Ishikawa (cell line): ENCODE data around the gene PHLDA2.

Experiments
- CEBPB ChIP-seq: IDR thresholded peaks from 2 replicates; pipeline ENCODE4 v1.6.1; 2012
- CREB1 ChIP-seq: IDR thresholded peaks from 2 replicates; pipeline ENCODE4 v1.6.1; 2012; ENCODE audit warnings: low read depth
- EGR1 ChIP-seq: IDR thresholded peaks from 2 replicates; pipeline ENCODE4 v1.6.1; 2012
- EP300 ChIP-seq: IDR thresholded peaks from 2 replicates; pipeline ENCODE4 v1.6.1; 2012; ENCODE audit warnings: borderline replicate concordance
- FOXM1 ChIP-seq: IDR thresholded peaks from 2 replicates; pipeline ENCODE4 v1.6.1; 2012; ENCODE audit warnings: low read depth, borderline replicate concordance
- NFIC ChIP-seq: IDR thresholded peaks from 2 replicates; pipeline ENCODE4 v1.6.1; 2012
- RAD21 ChIP-seq: IDR thresholded peaks from 2 replicates; pipeline ENCODE4 v1.6.1; 2012; ENCODE audit warnings: low read depth
- TAF1 ChIP-seq: IDR thresholded peaks from 2 replicates; pipeline ENCODE4 v1.6.1; 2012; ENCODE audit warnings: low read depth, mild to moderate bottlenecking
- TCF12 ChIP-seq: IDR thresholded peaks from 2 replicates; pipeline ENCODE4 v1.6.1; 2012; ENCODE audit warnings: low read depth
- TEAD4 ChIP-seq: IDR thresholded peaks from 2 replicates; pipeline ENCODE4 v1.6.1; 2012
- YY1 ChIP-seq: IDR thresholded peaks from 2 replicates; pipeline ENCODE4 v1.6.1; 2012; ENCODE audit warnings: low read depth
- ZBTB7A ChIP-seq: IDR thresholded peaks from 2 replicates; pipeline ENCODE4 v1.6.1; 2012; ENCODE audit warnings: low read depth
- TF ChIP-seq, protein P1 (sequence below): IDR thresholded peaks from 2 replicates; pipeline ENCODE4 v1.6.1; 2012
- TF ChIP-seq, protein P2 (sequence below): IDR thresholded peaks from 2 replicates; pipeline ENCODE4 v1.6.1; 2012; ENCODE audit warnings: low read depth, mild to moderate bottlenecking
- TF ChIP-seq, protein P3 (sequence below): IDR thresholded peaks from 2 replicates; pipeline ENCODE4 v1.6.1; 2012

Gene PHLDA2

DNA sequence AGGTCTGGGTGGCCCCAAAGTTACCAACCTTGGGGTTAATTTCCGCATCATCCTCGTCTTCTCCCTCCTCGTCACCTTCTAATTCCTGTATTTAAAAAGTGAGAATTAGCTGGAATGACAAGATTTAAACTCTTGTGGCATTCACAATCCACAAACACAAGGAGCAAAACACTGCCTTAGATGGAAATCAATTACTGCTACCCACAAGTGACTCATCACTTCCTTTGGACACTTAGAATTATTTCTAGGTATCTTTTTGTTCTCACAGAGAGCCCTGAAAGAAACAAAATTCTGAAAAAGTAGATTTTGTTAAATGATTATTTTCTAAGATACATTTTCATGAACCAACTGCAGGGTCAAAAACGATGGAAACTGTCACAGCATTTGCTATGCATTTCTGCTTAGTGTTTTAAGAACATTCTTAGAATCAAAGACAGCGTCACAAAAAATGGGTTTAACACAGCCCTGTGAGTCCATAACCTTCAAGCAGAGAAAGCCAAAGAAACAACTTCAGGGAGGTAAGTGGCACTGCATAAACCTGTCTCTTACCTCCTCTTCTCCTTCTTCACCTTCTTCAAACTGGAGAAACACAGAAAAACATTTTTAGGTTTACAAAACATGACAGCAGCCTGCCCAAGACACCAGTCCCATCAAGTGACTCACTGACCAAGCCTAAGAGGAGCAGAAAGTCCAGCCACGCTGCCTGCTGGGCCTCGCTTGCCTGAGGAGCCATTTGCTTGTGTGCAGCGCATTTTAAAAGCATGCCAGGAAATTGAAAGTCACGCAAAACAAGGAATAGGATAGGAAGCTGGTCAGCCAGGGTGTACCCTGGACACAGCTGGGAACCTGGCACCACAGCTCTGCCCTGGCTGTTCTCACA lies 22.3 kb upstream of the PHLDA2 start:
- TF ChIP-seq EP300 (no peak), CEBPB (no peak), ZBTB7A (no peak), NFIC (no peak), FOXM1 (no peak), TEAD4 (no peak), RAD21 (no peak), TAF1 (no peak), TCF12 (no peak)
- TF ChIP-seq, protein P1, sequence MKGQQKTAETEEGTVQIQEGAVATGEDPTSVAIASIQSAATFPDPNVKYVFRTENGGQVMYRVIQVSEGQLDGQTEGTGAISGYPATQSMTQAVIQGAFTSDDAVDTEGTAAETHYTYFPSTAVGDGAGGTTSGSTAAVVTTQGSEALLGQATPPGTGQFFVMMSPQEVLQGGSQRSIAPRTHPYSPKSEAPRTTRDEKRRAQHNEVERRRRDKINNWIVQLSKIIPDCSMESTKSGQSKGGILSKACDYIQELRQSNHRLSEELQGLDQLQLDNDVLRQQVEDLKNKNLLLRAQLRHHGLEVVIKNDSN, result no peak
- TF ChIP-seq, protein P2, sequence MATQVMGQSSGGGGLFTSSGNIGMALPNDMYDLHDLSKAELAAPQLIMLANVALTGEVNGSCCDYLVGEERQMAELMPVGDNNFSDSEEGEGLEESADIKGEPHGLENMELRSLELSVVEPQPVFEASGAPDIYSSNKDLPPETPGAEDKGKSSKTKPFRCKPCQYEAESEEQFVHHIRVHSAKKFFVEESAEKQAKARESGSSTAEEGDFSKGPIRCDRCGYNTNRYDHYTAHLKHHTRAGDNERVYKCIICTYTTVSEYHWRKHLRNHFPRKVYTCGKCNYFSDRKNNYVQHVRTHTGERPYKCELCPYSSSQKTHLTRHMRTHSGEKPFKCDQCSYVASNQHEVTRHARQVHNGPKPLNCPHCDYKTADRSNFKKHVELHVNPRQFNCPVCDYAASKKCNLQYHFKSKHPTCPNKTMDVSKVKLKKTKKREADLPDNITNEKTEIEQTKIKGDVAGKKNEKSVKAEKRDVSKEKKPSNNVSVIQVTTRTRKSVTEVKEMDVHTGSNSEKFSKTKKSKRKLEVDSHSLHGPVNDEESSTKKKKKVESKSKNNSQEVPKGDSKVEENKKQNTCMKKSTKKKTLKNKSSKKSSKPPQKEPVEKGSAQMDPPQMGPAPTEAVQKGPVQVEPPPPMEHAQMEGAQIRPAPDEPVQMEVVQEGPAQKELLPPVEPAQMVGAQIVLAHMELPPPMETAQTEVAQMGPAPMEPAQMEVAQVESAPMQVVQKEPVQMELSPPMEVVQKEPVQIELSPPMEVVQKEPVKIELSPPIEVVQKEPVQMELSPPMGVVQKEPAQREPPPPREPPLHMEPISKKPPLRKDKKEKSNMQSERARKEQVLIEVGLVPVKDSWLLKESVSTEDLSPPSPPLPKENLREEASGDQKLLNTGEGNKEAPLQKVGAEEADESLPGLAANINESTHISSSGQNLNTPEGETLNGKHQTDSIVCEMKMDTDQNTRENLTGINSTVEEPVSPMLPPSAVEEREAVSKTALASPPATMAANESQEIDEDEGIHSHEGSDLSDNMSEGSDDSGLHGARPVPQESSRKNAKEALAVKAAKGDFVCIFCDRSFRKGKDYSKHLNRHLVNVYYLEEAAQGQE, result no peak
- TF ChIP-seq, protein P3, sequence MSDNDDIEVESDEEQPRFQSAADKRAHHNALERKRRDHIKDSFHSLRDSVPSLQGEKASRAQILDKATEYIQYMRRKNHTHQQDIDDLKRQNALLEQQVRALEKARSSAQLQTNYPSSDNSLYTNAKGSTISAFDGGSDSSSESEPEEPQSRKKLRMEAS, result no peak

DNA sequence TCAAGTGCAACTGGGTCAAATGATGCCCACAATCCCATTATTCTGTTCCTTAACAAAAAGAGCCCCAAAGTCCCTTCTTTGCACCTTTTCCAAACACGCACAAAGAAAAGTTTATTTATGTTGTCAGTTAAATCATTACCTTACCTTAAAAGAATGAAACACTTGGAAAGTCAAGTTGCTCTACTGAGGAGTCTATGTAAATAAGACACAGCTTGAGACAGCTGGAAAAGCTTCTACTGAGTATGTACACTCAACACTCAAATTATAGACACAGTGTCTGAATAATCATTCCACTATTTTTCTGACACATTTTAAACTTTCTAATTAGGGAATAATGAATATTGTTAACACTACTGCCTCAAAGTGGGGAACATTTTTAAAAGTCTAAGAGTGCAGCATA lies 21.6 kb upstream of the PHLDA2 start:
- TF ChIP-seq YY1 (no peak), EGR1 (no peak), RAD21 (no peak), NFIC (no peak), TEAD4 (no peak), CEBPB (no peak), CREB1 (no peak), ZBTB7A (no peak)
- TF ChIP-seq, protein P3, result no peak

DNA sequence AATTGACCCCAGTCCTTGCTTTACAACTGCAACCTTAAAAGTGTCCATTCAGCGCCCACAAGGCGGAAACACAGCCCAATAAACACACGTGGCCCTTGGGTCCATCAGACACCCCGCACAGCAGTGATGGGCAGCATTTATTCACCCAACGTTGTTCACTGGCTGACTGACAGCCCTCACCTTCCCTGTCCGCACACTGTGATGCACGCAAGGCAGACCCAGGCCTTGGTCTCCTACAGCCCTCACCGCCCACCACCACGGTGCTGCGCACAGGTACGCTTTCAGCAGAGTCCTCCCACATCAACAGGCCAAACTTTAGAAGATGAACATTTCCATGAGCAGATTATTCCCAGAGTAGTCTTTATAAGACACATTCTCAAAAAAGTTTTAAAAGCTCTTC lies 20.7 kb upstream of the PHLDA2 start:
- TF ChIP-seq RAD21 (no peak), CEBPB (no peak), NFIC (no peak), YY1 (no peak), ZBTB7A (no peak), EGR1 (no peak), CREB1 (no peak)
- TF ChIP-seq, protein P1, result no peak
- TF ChIP-seq, protein P3, result no peak

DNA sequence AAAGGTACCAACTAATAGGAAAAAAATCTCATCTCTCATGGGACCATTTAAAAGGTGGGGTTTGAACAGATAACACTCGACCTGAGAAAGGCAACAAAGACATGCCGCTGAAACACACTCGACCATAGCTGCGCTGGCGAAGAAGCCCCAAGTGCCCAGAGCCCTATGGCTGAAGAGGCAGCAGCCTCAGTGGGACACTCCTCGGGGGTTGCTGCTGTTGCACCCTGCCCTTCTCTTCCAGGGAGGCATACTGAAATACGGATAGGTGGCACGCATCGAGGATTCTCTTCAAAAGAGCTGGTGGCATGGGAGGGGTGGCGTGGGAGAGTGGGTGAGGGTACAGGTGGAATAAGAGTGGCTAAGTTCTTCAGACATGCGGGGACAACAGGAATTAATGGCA lies 18.5 kb upstream of the PHLDA2 start:
- TF ChIP-seq NFIC (no peak), YY1 (no peak), TAF1 (no peak), ZBTB7A (no peak), TCF12 (no peak), CEBPB (no peak), EGR1 (no peak), CREB1 (no peak), EP300 (no peak), RAD21 (no peak), TEAD4 (no peak), FOXM1 (no peak)
- TF ChIP-seq, protein P3, result no peak
- TF ChIP-seq, protein P2, result no peak
- TF ChIP-seq, protein P1, result no peak

DNA sequence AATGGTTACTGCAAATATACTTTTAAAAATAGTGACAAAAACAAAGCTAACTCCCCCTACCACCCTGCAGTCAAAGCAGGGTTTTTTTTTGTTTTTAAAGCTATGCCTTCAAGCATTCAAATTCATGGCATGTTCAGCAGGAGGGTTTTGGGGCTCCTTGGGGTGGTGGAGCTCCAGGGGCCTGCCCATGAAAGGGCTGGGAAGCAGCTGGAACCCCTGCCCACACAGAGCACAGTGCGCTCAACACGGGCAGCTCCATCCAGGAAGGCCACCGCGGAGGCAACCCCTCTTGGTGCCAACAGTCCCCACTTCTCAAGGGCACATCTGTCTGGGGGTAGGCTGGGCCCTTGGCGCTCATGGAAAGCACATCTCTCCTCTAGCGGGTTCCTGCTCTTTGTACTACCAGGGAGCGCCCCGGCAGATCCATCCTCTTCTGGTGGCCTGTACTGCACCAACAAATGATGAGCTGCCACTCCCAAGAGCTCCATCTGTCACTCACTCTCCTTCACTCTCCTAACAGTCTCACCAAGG lies 16.6 kb upstream of the PHLDA2 start:
- TF ChIP-seq TCF12, result no peak
- TF ChIP-seq EGR1, result no peak
- no peak for TF ChIP-seq TEAD4
- TF ChIP-seq CREB1, result no peak
- no peak for TF ChIP-seq TAF1
- TF ChIP-seq CEBPB, result no peak
- no peak for TF ChIP-seq EP300
- TF ChIP-seq, protein P2, result no peak
- TF ChIP-seq FOXM1, result no peak
- TF ChIP-seq, protein P3, result no peak
- no peak for TF ChIP-seq RAD21
- TF ChIP-seq YY1, result no peak
- TF ChIP-seq NFIC, result no peak
- TF ChIP-seq ZBTB7A, result no peak
- TF ChIP-seq, protein P1, result no peak
